ENCODE measurements around the gene LMBRD1.
"Not testable (repeated sequence)": the region's sequence is repeated elsewhere in the genome, so short reads cannot be mapped to it uniquely, and the experiment has no call there.

Gene LMBRD1

GRCh38 chr6:69796073-69796641 is 653 bp downstream of the LMBRD1 start:
- DNase-seq, result peak; percentile 32

GRCh38 chr6:69795469-69796072 is 1.2 kb downstream of the LMBRD1 start:
- DNase-seq, result no peak

GRCh38 chr6:69792292-69792691 is 4.5 kb downstream of the LMBRD1 start:
- DNase-seq, result no peak

- no peak for DNase-seq
Measured at GRCh38 chr6:69791065-69791471, 5.7 kb downstream of the LMBRD1 start.

GRCh38 chr6:69790629-69791028 is 6.2 kb downstream of the LMBRD1 start:
- no peak for DNase-seq

- no peak for DNase-seq
Measured at GRCh38 chr6:69789578-69789977, 7.2 kb downstream of the LMBRD1 start.

- DNase-seq, result not testable (repeated sequence)
Measured at GRCh38 chr6:69787436-69787835, 9.4 kb downstream of the LMBRD1 start.

GRCh38 chr6:69785697-69786096 is 11.1 kb downstream of the LMBRD1 start:
- DNase-seq, result no peak

- no peak for DNase-seq
Measured at GRCh38 chr6:69784595-69785377, 12.0 kb downstream of the LMBRD1 start.

GRCh38 chr6:69783108-69783507 is 13.7 kb downstream of the LMBRD1 start:
- no peak for DNase-seq

- no peak for DNase-seq
Measured at GRCh38 chr6:69780585-69781178, 16.1 kb downstream of the LMBRD1 start.

- DNase-seq, result no peak
Measured at GRCh38 chr6:69775941-69776340, 20.9 kb downstream of the LMBRD1 start.

- no peak for DNase-seq
Measured at GRCh38 chr6:69775585-69775849, 21.3 kb downstream of the LMBRD1 start.

- DNase-seq, result no peak
Measured at GRCh38 chr6:69774740-69775584, 21.8 kb downstream of the LMBRD1 start.

- DNase-seq, result no peak
Measured at GRCh38 chr6:69771158-69771906, 25.5 kb downstream of the LMBRD1 start.

- no peak for DNase-seq
Measured at GRCh38 chr6:69768664-69769063, 28.1 kb downstream of the LMBRD1 start.

GRCh38 chr6:69763763-69764162 is 33.0 kb downstream of the LMBRD1 start:
- no peak for DNase-seq

GRCh38 chr6:69761853-69762252 is 35.0 kb downstream of the LMBRD1 start:
- DNase-seq, result no peak

GRCh38 chr6:69758214-69758613 is 38.6 kb downstream of the LMBRD1 start:
- no peak for DNase-seq

- DNase-seq, result no peak
Measured at GRCh38 chr6:69756907-69757306, 39.9 kb downstream of the LMBRD1 start.

GRCh38 chr6:69756366-69756765 is 40.4 kb downstream of the LMBRD1 start:
- DNase-seq, result no peak

GRCh38 chr6:69735027-69735426 is 61.8 kb downstream of the LMBRD1 start:
- DNase-seq, result no peak

Data from SHP77 treated with DMSO at 0.1 percent for 48 hours (cell line).